Endothelial cell of umbilical vein (primary cell): Measurements from ENCODE around the gene CHMP4A. TPM values are rescaled to one million over a fixed set of nuclear protein-coding genes. Genes with fewer than 3 reads are reported as not detected.

Experiments used
- BruUV-seq: library from RNA; stranded (reverse); fragments of 400-500 nt; replicated peaks from 2 replicates; lab custom pipeline; 2021; lab: Mats Ljungman, UMichigan
- CTCF ChIA-PET: fragments of 300-600, 350-600 bp; sonication (Branson Sonifier 250); formaldehyde crosslinking; loops from one replicate; lab custom pipeline; 2021; ENCODE audit warnings: antibody characterized with exemption, inconsistent platforms; lab: Charles Lee
- POLR2A ChIA-PET: fragments of 300-600, 350-600 bp; sonication (Branson Sonifier 250); formaldehyde crosslinking; loops from one replicate; lab custom pipeline; 2021; ENCODE audit warnings: antibody characterized with exemption, inconsistent platforms; lab: Charles Lee
- DNase-seq: peaks from one replicate; pipeline ENCODE4 v3.0.0-alpha.2; 2011; ENCODE audit warnings: low read depth, low spot score
- FAIRE-seq: peaks from 2 replicates; lab custom pipeline; 2011; peaks lifted over from hg19 to GRCh38; lab: Jason Lieb, UNC
- H2AFZ ChIP-seq: 2 replicates; pipeline ENCODE4 v1.6.0; 2012; ENCODE audit warnings: low read depth, low read length, control low read depth, inconsistent platforms
- H3K27ac ChIP-seq: 2 replicates; pipeline ENCODE4 v1.5.1; 2011; ENCODE audit warnings: low read depth, mild to moderate bottlenecking, control low read depth, low read length, moderate library complexity; ENCODE audit not compliant: insufficient read depth
- H3K27me3 ChIP-seq, 2 experiments: 2 replicates each; pipeline versions ENCODE4 v1.6.0 to v1.6.1; 2011; ENCODE audit warnings: low read length in 2 of 2, mixed read lengths in 1 of 2; ENCODE audit not compliant: control insufficient read depth in 2 of 2, insufficient read depth in 2 of 2
- H3K36me3 ChIP-seq, 2 experiments: 2 replicates in 1 of 2; 3 replicates in 1 of 2; pipeline ENCODE4 v1.5.1; 2011; ENCODE audit warnings: low read length in 2 of 2, mild to moderate bottlenecking in 1 of 2, moderate library complexity in 1 of 2; ENCODE audit not compliant: control insufficient read depth in 2 of 2, insufficient read depth in 2 of 2; ENCODE audit errors: extremely low read depth in 1 of 2
- H3K4me1 ChIP-seq: 3 replicates; pipeline ENCODE4 v1.5.1; 2011; ENCODE audit warnings: mild to moderate bottlenecking, low read length; ENCODE audit not compliant: control insufficient read depth, insufficient read depth; ENCODE audit errors: extremely low read depth
- H3K4me2 ChIP-seq: 2 replicates; pipeline ENCODE4 v1.6.1; 2011; ENCODE audit warnings: low read length, control low read depth, mixed read lengths; ENCODE audit not compliant: insufficient read depth
- H3K4me3 ChIP-seq, 3 experiments: fragments of 200-600 bp in 1 of 3; sonication (generic), shearing (Covaris generic) in 1 of 3; replicated peaks in 1 of 3; 2 replicates each; pipeline ENCODE4 v1.5.1; 2011 to 2016; ENCODE audit warnings: control low read depth in 3 of 3, low read length in 3 of 3, mild to moderate bottlenecking in 2 of 3, inconsistent platforms in 1 of 3, low read depth in 1 of 3, moderate library complexity in 1 of 3; ENCODE audit not compliant: insufficient read depth in 1 of 3
- H3K79me2 ChIP-seq: 2 replicates; pipeline ENCODE4 v1.6.0; 2012; ENCODE audit warnings: low read length, inconsistent platforms; ENCODE audit not compliant: control insufficient read depth, insufficient read depth
- H3K9ac ChIP-seq: replicated peaks from 2 replicates; pipeline ENCODE3; 2011; ENCODE audit warnings: low read length, control low read depth; ENCODE audit not compliant: insufficient read depth; ENCODE audit errors: extremely low read depth
- H3K9me1 ChIP-seq: replicated peaks from 3 replicates; pipeline ENCODE4 v1.6.0; 2011; ENCODE audit warnings: mild to moderate bottlenecking, low read length; ENCODE audit not compliant: control insufficient read depth, insufficient read depth; ENCODE audit errors: extremely low read depth
- H3K9me3 ChIP-seq: replicated peaks from 2 replicates; pipeline ENCODE4 v1.5.1; 2012; ENCODE audit warnings: low read length, inconsistent platforms; ENCODE audit not compliant: control insufficient read depth, insufficient read depth
- H4K20me1 ChIP-seq: replicated peaks from 2 replicates; pipeline ENCODE3; 2011; ENCODE audit warnings: mild to moderate bottlenecking, low read length; ENCODE audit not compliant: control insufficient read depth, insufficient read depth; ENCODE audit errors: extremely low read depth
- CTCF ChIP-seq, 2 donors: IDR thresholded peaks; 1 replicate in 1 of 2; 2 replicates in 1 of 2; pipeline ENCODE4 v1.5.1; 2011; ENCODE audit warnings: low read length in 2 of 2, mild to moderate bottlenecking in 2 of 2, moderate library complexity in 2 of 2, control low read depth in 1 of 2, inconsistent platforms in 1 of 2, low read depth in 1 of 2; ENCODE audit not compliant: insufficient read depth in 1 of 2; ENCODE audit errors: extremely low read depth in 1 of 2
- POLR2AphosphoS5 ChIP-seq: IDR thresholded peaks from 2 replicates; pipeline ENCODE4 v1.6.1; 2012; ENCODE audit warnings: low read depth, mild to moderate bottlenecking, control low read depth, low read length, moderate library complexity; ENCODE audit not compliant: insufficient read depth
- dilution Hi-C: fragments of 300-500 bp; cut with MboI; formaldehyde crosslinking; loops from one replicate; pipeline ENCODE4 v1.15.0; 2019; ENCODE audit warnings: low sequenced_read_pairs; ENCODE audit not compliant: extremely low pct_ligation_motif_present
- intact Hi-C: fragments of 100-400 bp; cut with micrococcal nuclease; formaldehyde crosslinking; loops from one replicate; pipeline ENCODE4 v1.10.0; 2022
- polyA plus RNA-seq, 4 experiments: library from polyadenylated mRNA; depleted of rRNA in 3 of 4; stranded (reverse) in 3 of 4; unstranded in 1 of 4; fragments of >200 nt; gene quantifications; 2 replicates each; pipeline versions ENCODE4 v1.2.1 to v1.2.3, GENCODE V29; 2011 to 2012; ENCODE audit warnings: missing spikeins in 1 of 4
- total RNA-seq: library from RNA; stranded (reverse); gene quantifications from 2 replicates; pipeline ENCODE4 v1.2.3, GENCODE V29; 2021

CHMP4A gene
- total and polyA plus RNA-seq, 2 donors (not counting 3 experiments of a cell fraction or from before 2014, with no cell fraction given) = 40.9 to 46.4 TPM

DNA sequence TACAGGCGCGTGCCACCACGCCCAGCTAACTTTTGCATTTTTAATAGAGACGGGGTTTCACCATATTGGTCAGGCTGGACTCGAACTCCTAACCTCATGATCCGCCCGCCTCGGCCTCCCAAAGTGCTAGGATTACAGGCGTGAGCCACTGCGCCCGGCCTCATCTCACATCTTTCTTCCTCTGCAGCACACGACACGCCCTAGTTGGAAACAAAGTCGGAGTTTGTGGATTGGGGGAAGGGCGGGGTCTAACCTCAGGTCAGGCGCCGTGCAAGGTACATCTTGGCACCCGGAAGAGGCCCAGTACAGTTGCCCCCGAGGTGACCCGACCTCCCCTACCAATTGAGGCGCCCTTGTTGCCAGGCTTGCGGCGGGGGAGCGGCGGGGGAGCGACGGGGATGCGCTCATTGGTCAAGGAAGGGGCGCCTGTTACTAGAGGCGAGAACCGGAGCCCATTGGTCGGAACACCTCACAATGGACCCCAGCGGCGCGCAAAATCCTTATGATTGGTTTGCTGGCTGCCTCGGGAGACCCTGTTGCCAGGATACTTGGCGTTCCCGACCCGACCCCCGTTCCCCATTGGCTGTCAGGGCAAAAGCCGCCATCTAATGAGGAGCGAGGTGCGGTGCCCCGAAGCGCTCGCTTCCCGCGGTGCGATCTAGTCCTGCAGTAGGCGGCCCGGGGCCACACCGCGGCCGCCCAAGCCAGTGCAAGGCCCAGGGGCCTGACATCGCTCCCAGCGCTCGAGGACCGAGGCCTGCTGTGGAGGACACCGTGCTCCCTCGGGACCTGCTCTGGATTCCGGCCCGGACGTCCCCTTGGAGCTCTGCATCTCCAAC, 41.6 kb downstream of the CHMP4A start, which contains the start of gene REC8:
TSS of gene REC8 (plus strand) at position 659 of the 839 bp plus-strand sequence. CDS start 473 bp downstream, outside the sequence.
- Histone ChIP-seq H3K4me3 (peak within 1 kb of the TSS; percentile 8 to 25 (median 21)), H3K36me3 (peaks cover 2 to 6% of the 10 kb centered on the region in 2 experiments), H3K27ac (no peak within 1 kb of the TSS), H3K4me2 (peak within 1 kb of the TSS; percentile 26), H3K4me1 (peaks cover 3% of the 10 kb centered on the region), H2AFZ (peak within 1 kb of the TSS; percentile 78), H3K79me2 (no peaks in the 10 kb centered on the region), H4K20me1 (no peaks in the 10 kb centered on the region), H3K27me3 (no peaks in the 10 kb centered on the region), H3K9me3 (no peaks in the 10 kb centered on the region), H3K9me1 (no peaks in the 10 kb centered on the region), H3K9ac (no peak within 1 kb of the TSS)
- FAIRE-seq (peak; percentile 82), DNase-seq (peak; percentile 82)
- ChIA-PET CTCF (interaction anchor here (1.7 to 2.6 kb wide), 2 partner anchors 11 to 125 kb away, joined by 5 to 10 read pairs; partner anchors contain the start of gene IRF9), POLR2A (no interaction called here)
- no TSS peak for BruUV-seq
- intact Hi-C loops = no loop called here
- TF ChIP-seq CTCF (IDR thresholded peaks at IDR 0.05; ENCODE audit: extremely low read depth in 1 of 2, insufficient read depth in 1 of 2, low read depth in 1 of 2, low read length in 2 of 2) (no peak), POLR2AphosphoS5 (peak; percentile 33)
- dilution Hi-C loops = no loop called here
